Gastroesophageal sphincter (tissue), 3 donors: ENCODE measurements around the gene KLF9.

Source experiments
- POLR2A ChIP-seq, 2 donors: fragments of 450-650 bp; IDR thresholded peaks; one replicate each; pipeline ENCODE4 v1.6.1; 2017; ENCODE audit warnings: antibody characterized with exemption in 2 of 2, mild to moderate bottlenecking in 2 of 2, moderate library complexity in 1 of 2
- TF ChIP-seq, protein P1 (sequence below), 4 experiments: fragments of 200-600 bp in 2 of 4; fragments of 450-650 bp in 2 of 4; sonication (generic) in 1 of 4; IDR thresholded peaks; one replicate each; pipeline ENCODE4 v1.5.1; 2017 to 2019; ENCODE audit warnings: antibody characterized with exemption in 4 of 4, mild to moderate bottlenecking in 2 of 4, moderate library complexity in 2 of 4

DNA sequence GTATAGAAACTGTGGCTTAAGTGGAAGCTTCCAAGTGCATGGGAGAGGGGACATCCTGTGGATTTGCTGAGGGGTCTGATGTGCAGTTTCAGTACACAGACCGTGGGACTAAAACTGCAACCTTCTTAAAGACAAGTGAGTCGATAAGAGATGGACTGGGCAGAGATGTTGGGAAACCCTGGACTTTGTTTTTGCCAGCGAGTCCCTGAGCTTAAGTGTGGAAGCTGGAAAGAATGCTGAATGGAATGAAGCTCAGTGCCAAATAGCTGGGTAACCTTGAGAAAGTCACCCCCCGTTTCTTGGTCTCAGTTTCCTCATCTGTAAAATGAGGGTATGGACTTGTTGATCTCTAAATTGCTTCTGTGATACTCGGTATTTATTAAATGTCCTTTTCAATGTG, 37.3 kb upstream of the KLF9 start:
- TF ChIP-seq, protein P1, sequence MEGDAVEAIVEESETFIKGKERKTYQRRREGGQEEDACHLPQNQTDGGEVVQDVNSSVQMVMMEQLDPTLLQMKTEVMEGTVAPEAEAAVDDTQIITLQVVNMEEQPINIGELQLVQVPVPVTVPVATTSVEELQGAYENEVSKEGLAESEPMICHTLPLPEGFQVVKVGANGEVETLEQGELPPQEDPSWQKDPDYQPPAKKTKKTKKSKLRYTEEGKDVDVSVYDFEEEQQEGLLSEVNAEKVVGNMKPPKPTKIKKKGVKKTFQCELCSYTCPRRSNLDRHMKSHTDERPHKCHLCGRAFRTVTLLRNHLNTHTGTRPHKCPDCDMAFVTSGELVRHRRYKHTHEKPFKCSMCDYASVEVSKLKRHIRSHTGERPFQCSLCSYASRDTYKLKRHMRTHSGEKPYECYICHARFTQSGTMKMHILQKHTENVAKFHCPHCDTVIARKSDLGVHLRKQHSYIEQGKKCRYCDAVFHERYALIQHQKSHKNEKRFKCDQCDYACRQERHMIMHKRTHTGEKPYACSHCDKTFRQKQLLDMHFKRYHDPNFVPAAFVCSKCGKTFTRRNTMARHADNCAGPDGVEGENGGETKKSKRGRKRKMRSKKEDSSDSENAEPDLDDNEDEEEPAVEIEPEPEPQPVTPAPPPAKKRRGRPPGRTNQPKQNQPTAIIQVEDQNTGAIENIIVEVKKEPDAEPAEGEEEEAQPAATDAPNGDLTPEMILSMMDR (IDR thresholded peaks at IDR 0.05): no peak
- TF ChIP-seq POLR2A (IDR thresholded peaks at IDR 0.05): no peak
